Breast epithelium (tissue), 3 donors: Measurements from ENCODE around the gene EHMT2.

ENCODE experiments used
- CTCF ChIP-seq, 3 donors: fragments of 450-650 bp; IDR thresholded peaks; one replicate each; pipeline ENCODE4 v1.5.1; 2016 to 2017; ENCODE audit warnings: antibody characterized with exemption in 3 of 3, mild to moderate bottlenecking in 3 of 3, moderate library complexity in 3 of 3
- POLR2A ChIP-seq: fragments of 450-650 bp; IDR thresholded peaks from one replicate; pipeline ENCODE4 v1.6.1; 2016; ENCODE audit warnings: antibody characterized with exemption, mild to moderate bottlenecking, moderate library complexity

- TF ChIP-seq CTCF (IDR thresholded peaks at IDR 0.05) (no peak), POLR2A (no peak)
Observed at GRCh38 chr6:31880616-31881015, 16.9 kb downstream of the EHMT2 start.
